ENCODE measurements around the gene ZMYND19. TPM values are rescaled to one million over a fixed set of nuclear protein-coding genes. Genes with fewer than 3 reads are reported as not detected.

The ZMYND19 gene
- total and polyA plus RNA-seq, 2 of the 8 experiments (the other 6 are each of a cell fraction or from before 2014, with no cell fraction given): 42.4 to 58.7 TPM

DNA sequence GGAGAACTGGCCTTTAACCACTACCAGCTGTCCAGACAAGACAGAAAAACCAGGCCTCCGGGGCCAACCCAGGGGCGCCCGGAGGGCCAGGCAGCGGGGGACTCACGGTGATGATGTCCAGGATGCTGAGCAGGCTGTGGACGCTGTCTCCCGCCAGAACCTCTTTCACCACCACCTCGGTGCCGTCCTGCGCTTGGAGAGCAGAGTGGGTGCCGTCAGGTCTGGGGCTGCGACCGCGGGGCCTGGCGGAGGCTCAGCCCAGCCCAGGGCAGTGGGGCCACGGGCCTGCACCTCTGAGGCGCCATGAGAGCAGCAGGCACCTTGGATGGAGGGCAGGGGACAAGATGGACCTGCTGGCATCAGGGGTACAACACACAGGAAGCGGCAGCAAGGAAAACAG, 49.8 kb downstream of the ZMYND19 start (continued):
- TF ChIP-seq KDM5A (IDR thresholded peaks at IDR 0.05; ENCODE audit: low read length) (no peak), SUZ12 (IDR thresholded peaks at IDR 0.05; ENCODE audit: low read length) (no peak), CREB1 (IDR thresholded peaks at IDR 0.05) (no peak), JUND (IDR thresholded peaks at IDR 0.05; ENCODE audit: low read length) (no peak), RAD21 (IDR thresholded peaks at IDR 0.05 in 1 of 2, conservative IDR thresholded peaks at IDR 0.05 in 1 of 2; ENCODE audit: low read depth in 2 of 2, low read length in 2 of 2) (no peak), YY1 (IDR thresholded peaks at IDR 0.05; ENCODE audit: low read depth, low read length) (no peak), CTBP2 (IDR thresholded peaks at IDR 0.05; ENCODE audit: borderline replicate concordance, insufficient read depth, insufficient read length, low read length) (no peak), RNF2 (IDR thresholded peaks at IDR 0.05; ENCODE audit: borderline replicate concordance, low read depth, low read length, missing control alignments, poor library complexity, severe bottlenecking) (no peak)

Data from H1 (cell line).